Smooth muscle cell of bladder (primary cell): ENCODE results near the gene RGCC. TPM values are rescaled to one million over a fixed set of nuclear protein-coding genes. Genes with fewer than 3 reads are reported as not detected.

ENCODE experiments used
- total RNA-seq: library from RNA; depleted of rRNA; stranded (reverse); fragments of >200 nt; gene quantifications from 2 replicates; pipeline ENCODE4 v1.2.3, GENCODE V29; 2014

Gene RGCC, protein sequence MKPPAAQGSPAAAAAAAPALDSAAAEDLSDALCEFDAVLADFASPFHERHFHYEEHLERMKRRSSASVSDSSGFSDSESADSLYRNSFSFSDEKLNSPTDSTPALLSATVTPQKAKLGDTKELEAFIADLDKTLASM
- total RNA-seq, result 3.1 and 6.3 TPM in 2 replicates

GRCh38 chr13:41456768-41457588 is at the start of gene RGCC:
Gene RGCC (plus strand): TSS chr13:41457550. CDS start chr13:41457708, 158 bp downstream.

Other genes starting within 250 kb of the RGCC start
- gene MTRF1, start 194.0 kb upstream of the RGCC start, total RNA-seq, result 8.4 and 12.0 TPM in 2 replicates
- gene NAA16, start 146.3 kb upstream of the RGCC start, total RNA-seq, result 5.3 and 6.3 TPM in 2 replicates